Measurements from ENCODE around the gene TBC1D22A.

TBC1D22A gene

DNA sequence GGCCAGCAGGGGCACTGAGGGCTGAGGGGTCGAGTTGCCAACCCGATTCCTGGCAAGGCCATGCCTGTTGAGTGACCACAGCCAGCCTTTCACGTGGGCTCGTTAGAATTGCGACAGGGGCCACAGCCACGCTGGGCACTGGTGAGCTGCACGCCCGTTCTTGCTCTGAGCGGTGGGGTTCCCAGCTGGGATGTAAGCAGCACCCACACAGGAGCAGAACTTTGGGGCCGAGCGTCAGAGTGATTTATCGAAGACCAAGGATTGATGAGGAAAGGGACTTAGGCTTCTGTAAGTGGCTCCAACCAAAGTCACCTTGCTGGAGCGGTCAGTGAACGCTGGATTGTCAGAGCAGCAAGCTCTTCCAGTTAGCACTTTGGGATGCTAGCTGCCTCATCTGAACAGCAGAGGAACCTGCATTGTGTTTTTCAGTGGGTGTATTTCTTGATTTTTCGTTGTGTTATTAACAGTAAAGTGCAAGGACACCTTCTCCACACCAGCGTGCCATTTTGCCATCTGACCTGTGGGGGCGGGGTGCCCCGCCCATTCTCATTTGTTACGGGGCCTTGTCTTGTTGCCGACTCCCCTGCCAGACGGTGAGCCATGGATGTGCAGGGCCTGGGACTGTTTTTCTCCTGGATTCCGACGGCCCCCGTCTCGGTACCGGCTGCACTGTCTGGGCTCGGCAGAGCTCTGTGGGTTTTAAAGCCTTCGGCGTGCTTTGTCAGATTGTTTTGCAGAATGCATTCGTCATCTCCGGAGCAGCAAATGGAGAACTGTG lies 202.5 kb downstream of the TBC1D22A start:
- FAIRE-seq = no peak

DNA sequence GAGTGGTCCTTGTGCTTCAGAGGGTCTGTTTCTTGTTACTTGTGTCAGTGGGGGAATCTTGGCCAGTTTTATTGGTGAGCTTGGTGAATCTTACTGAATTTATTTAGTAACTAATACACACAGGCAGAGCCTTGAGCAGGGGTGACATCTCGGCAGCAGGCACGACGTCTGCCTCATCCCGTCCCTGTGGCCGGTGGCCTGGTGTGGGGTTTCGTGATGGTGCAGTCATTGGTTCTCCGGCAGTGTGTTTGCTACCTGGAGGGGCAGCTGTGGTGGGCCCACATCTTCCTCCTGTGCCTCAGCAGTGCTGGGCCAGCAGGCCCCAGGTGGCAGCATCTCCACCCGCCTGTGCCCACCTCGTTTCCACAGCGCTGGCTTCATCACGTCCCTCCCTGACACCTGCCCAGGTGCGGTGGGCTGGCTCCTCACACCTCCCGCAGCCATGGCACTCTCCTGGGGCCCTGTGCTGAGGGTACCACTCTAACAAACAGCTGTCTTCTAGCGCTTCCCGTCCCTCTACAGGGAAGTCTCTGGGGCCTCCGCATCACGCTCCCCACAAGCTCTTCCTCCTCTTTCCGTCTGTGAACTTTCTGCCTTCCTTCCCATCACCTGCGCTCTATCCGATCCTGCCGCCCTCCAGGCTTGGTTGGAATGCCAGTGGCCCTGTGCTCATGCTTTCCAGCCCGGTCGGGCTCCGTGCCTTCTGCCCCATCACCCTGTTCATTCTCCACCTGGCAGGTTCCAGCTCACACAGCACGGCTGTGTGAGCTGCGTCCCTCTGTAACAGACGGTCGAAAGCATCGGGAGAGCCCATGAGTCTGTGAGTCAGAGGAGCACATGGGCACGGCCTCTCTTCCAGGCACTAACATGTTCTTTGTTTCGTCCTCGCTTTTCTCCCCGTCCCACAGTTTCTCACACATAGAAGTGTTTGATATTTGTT lies 203.4 kb downstream of the TBC1D22A start:
- no peak for FAIRE-seq

DNA sequence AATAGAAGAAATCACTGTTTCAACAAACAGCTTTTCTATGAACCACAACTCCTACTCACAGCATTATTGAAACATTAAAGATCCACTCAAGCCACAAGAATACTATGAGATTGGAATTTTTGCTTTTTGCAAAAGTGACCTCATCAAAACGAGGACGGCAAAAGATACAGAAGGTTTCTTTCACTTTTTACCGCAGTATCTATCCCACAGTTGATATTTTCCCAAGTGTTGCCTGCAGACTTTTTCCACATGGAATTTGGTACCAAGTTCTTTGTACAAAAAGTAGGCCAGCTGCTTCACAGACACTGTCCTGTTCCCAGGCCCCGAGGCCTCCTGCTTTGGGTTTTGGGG lies 204.0 kb downstream of the TBC1D22A start:
- no peak for FAIRE-seq

DNA sequence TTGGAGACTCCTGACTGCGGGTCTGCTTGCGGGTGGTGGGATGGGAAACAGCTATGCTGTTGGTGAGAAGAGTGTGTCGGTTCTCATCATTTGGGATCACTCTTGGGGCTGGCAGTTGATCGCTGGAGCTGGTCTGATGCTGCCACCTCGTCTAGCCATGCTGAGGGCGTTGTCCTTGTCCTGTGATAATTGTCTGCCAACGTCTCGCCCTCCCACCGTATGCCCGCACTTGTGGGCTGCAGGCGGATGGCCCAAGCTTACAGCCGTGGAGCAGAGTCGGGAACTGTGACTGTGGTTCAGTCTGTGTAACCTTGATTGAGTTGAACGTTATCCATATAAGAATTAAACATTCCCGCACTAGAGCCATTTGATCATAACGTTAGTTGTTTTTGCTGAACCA lies 204.4 kb downstream of the TBC1D22A start:
- no peak for FAIRE-seq

DNA sequence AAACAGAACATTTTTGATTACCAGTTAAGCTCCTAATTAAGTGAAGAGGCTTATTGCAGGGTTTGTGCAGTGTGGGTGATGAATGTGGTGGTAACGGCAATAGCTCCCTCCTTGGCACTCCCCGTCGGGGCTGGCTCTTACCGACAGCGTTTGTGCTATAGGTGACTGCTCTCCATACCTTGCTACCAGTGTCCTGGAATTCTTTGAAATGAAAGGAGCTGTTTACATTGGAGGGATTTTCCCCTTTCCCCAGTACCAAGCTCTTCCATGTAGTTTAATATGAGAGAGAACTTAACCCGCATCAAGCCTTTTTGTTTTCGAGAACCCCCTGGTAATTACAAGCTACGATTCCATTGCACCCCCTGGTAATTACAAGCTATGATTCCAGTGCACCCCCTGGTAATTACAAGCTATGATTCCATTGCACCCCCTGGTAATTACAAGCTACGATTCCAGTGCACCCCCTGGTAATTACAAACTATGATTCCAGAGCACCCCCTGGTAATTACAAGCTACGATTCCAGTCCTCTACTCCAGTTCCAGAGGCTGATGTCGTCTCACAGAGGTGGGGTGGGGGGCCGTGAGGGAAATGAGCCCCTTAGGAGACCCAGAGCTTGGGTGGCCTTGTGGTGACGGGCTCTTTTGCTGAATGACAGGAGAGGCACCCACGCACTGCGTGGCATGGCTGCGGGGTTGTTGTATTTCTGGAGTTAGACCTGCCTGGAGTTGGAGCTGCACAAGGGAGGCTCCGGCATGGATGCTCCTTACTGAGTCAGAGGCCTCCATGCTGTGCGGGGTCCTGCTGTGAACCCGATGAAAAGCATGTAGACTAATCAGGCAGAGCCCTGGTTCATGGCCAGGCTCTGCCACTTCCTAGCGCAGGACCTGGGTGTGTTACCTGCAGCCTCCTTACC lies 205.3 kb downstream of the TBC1D22A start:
- FAIRE-seq = no peak

DNA sequence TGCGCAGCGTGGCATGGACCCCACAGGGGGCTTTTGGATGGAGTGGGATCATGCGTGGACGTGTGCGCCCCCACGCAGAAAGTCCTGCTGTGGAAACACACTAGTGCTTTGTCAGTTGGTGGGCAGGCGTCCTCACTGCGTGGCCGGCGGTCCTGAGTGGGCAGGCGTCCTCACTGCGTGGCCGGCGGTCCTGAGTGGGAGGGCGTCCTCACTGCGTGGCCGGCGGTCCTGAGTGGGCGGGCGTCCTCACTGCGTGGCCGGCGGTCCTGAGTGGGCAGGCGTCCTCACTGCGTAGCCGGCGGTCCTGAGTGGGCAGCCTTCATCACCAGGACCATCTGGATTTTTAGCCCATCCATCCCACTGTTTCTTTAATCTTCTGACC lies 205.9 kb downstream of the TBC1D22A start:
- FAIRE-seq = no peak

DNA sequence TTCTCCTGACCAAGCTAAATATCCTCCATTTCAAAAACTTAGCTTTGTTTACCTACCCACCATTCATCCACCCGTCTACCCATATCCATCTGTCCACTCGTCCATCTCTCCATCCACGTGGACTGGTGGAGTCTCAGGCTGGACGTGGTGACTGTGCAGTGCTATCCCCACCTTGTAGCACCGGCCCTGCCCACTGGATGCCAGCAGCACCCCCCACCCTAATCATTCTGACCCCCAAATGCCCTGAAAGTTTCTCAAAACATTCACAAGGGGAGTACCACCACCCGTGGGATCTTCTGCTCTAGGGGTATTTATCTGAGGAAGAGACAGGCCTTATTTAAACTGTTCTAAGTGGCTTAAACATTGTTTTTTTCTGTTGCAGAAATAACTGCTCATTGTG lies 206.4 kb downstream of the TBC1D22A start:
- FAIRE-seq = no peak

DNA sequence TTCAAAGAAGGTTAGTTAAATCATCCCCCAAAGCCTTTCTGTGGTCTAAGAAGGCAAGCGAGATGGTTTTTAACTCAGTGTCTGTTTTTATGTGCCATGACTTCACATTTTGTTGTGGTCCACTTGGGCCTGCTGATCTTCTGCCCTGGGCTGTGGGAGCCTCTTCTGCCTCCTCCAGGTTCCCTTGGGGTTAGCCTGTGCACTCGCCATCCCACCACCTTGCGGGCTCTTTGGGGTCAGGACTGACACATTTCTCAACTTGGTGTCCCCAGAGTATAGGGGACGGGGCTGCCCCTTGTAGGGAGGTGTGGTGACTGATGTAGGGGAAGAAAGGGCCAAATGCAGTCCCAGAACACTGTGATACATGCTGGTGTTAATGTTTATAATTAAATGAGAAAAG lies 207.0 kb downstream of the TBC1D22A start:
- FAIRE-seq = no peak

DNA sequence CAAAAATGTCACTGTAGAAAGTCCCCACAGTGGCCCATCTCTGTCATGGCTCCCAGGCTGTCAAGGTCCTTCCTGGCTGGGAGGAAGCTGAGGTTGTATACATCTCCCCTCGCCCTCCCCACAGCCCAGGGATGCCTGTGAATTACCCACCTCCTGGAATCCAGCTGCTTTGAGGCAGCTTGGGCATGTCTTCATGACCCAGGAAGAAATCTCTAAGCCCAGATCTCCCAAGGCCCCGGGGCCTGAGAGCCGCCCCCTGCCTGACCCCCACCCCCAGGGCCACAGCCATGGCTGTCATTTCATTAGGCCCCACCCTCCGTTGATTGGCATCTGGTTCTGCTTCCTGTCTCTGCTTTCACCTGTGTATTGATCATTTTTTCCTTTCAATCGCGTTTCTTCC lies 207.5 kb downstream of the TBC1D22A start:
- no peak for FAIRE-seq

DNA sequence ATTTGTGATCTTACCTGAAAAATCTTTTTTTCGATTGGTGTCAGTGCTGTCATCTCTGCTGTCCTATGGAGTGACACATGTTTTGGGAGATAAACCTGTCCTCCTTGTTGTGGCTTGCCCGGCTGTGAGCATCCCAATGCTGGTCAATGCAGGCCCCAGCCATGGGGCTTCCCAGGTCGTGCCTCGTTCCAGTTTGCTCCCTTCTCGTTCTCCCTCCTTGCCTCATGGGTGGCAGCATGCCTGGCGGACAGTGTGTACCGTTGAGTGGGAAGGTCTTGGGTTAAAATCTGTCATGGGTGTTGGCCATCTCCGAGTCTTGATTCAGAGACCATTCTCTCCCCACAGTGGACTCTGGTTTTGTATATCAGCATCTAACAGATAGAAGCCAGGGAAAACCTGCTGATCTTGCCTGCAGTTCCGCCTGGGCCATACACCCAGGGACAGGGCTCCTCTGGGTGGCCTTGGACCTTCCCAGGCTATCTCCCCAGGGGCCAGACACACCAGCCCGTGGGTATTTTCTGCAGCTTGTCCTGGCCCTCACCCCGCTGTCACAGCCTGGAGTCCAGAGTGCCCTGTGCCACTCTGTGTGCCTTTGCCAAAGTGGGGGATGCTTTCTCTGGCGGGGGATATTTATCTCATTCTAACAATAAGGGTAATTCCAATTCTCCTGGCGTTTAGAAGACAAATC lies 208.1 kb downstream of the TBC1D22A start:
- no peak for FAIRE-seq

DNA sequence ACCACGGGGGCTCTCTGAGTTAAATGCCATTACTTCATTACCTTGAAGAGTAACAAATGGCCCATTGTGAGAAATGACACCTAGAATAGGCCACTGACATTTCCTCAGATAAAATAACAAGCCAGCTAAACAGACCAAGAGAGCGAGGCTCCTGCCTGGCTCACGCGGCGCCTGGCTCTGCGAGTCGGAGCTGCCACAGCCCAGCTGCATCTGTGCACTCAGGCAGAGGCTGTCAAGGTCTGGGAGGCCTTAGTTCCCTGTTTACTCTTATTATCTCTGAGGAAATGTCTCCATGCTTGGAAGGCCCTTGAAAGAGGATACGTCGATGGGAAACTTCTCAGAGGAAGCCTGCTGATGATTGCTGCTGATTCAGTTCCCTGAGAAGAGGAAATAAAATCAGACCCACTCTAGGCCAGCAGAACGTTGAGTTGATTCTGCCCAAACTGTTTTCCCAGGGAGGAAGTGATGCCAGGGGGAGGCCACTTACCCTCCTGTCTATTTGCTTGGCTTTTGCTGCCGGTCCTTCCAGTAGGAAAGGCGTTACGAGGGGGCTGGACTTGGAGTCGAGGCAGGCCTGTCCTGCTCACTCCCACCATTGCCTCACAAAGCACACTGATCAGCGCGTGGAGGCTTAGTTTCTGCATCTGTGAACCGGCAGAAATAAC lies 208.8 kb downstream of the TBC1D22A start:
- no peak for FAIRE-seq

DNA sequence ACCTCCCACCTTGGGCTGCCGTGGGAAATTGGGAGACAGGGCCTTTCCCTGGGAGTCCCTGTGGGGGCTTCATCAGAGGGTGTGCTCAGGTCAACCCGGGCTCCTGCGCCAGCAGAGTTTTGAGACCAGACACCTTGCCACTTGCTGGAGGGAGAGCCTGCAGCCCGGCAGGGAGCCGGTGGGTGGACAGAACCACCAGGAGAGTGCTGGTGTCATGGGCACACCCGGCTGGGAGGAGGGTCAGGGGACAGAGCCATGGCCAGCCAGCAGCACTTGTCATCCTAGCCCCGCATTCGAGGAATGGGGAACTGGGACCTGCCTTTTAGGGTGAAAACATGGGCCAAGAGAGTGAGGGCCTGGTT lies 209.3 kb downstream of the TBC1D22A start:
- FAIRE-seq = no peak

DNA sequence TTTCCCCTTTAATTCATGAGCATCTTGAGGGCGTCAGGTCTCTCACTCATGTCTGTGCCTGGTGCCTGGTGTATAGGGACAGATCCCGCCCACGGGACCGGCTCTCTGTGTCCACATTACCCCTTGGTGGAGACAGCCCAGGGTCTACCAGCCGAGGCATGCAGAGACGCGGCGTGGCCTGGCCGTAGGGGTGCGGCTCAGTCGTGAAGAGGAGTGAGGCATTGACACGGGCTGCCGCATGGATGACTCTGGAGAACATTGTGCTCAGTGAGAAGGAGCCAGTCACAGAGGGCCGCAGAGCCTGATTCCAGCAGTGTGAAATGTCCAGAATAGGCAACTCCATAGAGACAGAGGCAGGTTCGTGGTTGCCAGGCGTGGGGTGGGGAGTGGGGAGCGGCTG lies 209.8 kb downstream of the TBC1D22A start:
- no peak for FAIRE-seq

DNA sequence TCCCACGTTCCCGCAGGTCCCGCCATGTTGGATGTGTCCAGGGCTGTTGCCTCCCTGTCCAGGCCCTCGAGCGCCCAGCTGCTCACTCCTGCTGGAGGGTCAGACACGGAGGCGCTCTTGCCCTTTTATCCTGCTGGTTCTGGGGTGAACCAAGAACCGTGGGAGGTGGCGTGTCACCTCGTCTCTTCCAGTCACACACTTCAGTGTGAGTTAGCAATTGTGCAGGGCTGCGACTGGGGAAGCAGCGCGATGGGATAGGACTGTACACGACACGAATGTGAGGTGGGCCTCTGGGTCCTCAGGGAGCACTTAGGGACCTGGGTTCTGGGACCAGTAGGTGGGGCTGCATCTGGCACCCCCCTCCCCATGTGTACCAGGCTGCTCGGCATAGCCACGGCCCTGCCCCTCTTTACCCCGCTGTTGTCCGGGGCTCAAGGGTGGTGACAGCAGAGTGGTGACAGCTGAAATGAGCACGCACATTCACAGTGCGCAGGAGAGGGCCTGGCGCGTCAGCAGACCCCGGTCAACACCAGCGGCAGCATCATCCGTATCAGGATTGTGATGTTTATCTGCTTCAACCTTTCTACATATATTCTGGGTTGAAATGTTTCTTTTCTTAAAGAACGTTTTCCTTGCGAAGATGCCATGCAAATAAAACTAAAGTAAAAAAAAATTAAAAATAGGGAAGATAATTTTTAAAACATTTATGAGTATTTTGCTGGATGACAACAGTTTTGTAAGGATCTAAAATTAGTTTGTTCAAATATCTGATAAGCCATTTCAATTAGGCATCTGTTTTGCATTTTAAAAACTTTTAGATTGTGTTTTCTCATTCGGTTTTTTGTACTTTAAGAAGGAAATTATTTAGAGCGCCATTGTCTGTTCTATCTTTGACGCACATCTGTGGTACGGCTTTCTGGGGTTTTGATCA lies 210.7 kb downstream of the TBC1D22A start:
- no peak for FAIRE-seq

DNA sequence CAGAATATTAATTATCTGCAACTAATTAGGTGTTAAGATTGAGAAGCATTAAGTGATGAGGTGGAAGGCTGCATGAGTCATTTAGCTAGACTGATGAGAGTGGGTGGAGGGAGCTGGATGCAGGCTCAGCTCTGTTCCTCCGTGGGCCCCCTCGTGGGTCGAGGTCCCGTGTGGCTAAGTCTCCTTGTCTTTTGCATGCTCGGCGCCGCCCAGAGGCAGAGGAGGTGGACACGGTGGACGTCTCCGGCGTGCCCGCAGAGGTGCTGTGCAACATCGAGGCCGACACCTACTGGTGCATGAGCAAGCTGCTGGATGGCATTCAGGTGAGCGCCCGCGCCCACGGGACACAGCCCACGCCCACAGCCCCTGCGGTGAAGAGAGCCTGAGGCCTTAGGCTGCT lies 211.6 kb downstream of the TBC1D22A start:
- FAIRE-seq = no peak

DNA sequence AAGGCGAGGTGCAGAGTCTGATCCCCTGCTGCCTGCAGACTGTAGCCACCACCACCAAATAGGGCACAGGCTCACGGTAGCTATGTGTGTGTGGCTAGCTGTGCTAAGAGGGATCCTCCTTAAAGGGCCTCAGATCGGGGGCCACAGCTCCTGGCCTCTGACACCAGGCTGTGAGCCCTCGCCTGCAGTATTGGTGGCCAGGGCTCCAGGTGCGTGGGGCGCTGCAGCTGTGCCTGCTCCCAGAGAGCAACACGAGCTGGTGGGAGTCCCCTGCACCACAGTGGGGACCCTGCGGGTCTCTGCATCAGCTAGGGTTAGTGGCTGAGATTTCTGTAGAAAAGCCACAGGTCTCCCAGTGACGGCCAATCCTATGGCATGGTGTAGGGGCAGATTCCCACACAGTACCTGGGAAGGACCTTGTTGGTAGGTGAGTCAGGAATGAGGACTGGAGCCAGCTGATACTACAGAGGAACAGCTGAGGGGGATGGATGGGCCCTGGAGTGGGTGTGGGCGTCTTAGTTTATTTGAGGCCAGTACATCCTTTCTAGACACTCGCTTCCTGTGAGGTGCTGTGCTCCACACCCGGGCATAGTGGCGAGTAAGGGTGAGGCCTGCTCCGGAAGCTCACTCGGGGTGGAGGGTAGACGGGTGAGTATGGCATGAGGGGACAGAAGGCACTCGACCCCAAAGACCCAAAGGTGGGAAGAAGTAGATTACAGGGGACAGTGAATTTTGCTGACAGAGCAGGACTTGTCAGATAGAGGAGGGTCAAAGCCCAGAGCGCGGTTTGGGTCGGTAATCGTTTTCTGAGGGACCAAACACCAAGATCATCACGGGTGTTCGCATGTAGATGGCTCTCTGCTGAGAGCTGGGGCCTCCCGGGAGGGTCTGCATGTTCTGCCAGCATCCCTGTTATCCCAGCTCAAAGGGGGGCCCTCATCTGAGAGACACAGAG lies 212.5 kb downstream of the TBC1D22A start:
- FAIRE-seq = no peak

DNA sequence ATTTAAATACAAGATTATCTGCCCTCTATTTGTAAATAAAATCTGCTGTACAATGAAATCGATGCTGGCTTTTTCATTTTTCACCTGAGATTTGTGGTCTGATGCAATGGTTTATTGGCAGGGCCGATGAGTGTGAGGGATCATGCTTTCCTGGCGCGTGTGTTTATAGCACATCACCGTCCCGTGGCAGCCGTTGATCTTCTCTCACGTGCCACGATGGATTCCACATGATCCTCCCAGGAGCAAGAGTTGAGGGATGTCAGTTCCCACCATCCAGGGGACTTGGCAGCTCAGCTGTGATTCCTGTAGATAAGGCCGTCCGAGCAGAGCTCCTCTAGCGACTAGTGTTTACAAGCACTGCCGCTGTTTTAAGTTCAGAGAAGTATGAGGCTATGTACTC lies 213.7 kb downstream of the TBC1D22A start:
- FAIRE-seq = no peak

DNA sequence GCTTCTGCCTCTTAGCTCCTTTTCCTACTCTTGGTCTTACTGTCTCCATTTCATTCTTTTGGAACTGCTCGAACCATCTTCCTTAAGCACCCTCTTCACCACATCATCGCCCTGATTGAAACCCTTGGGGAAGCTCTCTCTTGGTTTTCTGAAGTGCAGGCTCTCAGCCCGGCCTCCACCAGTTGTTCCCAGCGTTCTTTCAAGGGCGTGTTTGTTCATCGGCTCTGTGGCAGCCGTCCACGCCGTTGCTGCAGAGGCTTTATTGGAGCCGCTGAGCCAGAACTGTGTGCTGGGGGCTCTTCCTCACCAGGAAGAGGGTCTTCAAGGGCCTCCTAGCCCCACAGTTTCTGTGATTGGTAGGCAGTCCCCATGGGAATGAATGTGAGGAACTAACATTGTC lies 214.1 kb downstream of the TBC1D22A start:
- no peak for FAIRE-seq

DNA sequence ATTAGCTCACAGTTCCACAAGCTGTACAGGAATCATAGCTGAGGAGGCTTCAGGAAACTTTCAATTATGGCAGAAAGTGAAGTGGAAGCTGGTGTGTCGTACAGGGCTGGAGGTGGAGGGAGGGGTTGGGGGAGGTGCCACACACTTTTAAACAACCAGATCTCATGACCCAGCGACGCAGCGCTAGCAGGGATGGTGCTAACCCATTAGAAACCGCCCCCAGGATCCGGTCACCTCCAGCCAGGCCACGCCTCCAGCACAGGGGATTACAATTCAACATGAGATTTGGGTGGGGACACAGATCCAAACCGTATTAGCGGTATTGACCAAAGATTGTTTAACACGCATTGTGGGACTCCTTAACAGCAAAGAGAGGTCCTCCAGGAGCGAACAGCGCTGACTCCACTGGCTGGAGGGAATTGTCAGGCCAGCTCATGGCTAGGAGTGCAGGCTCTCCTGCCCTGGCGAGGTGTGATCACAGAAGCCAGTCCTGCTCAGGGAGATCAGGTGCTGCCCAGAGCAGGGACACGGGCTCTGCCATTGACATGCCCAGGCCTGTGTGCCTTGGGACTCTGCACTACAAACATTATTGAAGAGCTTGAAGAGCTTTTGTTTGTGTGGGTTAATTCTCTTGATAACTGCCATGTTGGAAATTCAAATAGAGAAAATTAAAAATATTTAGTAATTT lies 215.3 kb downstream of the TBC1D22A start:
- no peak for FAIRE-seq
